Measurements from ENCODE around the gene HCN4.
"Not testable (repeated sequence)": the region's sequence is repeated elsewhere in the genome, so short reads cannot be mapped to it uniquely, and the experiment has no call there.

Gene HCN4

GRCh38 chr15:73324496-73325170 is 44.1 kb downstream of the HCN4 start:
- no peak for DNase-seq (ENCODE audit: low spot score)

GRCh38 chr15:73323956-73324355 is 44.8 kb downstream of the HCN4 start:
- no peak for DNase-seq (ENCODE audit: low spot score)

- no peak for DNase-seq (ENCODE audit: low spot score)
Measured at GRCh38 chr15:73323374-73323955, 45.3 kb downstream of the HCN4 start.

- no peak for DNase-seq (ENCODE audit: low spot score)
Measured at GRCh38 chr15:73322665-73323373, 45.9 kb downstream of the HCN4 start.

GRCh38 chr15:73321496-73322450 is 47.0 kb downstream of the HCN4 start:
- DNase-seq (ENCODE audit: low spot score) = no peak

- DNase-seq (ENCODE audit: low spot score) = no peak
Measured at GRCh38 chr15:73320619-73321180, 48.1 kb downstream of the HCN4 start.

GRCh38 chr15:73319460-73320245 is 49.1 kb downstream of the HCN4 start:
- no peak for DNase-seq (ENCODE audit: low spot score)

GRCh38 chr15:73318463-73319351 is 50.1 kb downstream of the HCN4 start:
- no peak for DNase-seq (ENCODE audit: low spot score)

GRCh38 chr15:73317651-73318462 is 50.9 kb downstream of the HCN4 start:
- peak; percentile 23 for DNase-seq (ENCODE audit: low spot score)

- no peak for DNase-seq (ENCODE audit: low spot score)
Measured at GRCh38 chr15:73313861-73314260, 54.9 kb downstream of the HCN4 start.

- DNase-seq (ENCODE audit: low spot score) = no peak
Measured at GRCh38 chr15:73308305-73308704, 60.5 kb downstream of the HCN4 start.

- peak; percentile 75 for DNase-seq (ENCODE audit: low spot score)
Measured at GRCh38 chr15:73305331-73306211, 63.2 kb downstream of the HCN4 start.

GRCh38 chr15:73303636-73304035 is 65.1 kb downstream of the HCN4 start:
- DNase-seq (ENCODE audit: low spot score) = no peak

GRCh38 chr15:73300286-73300685 is 68.5 kb downstream of the HCN4 start:
- DNase-seq (ENCODE audit: low spot score) = not testable (repeated sequence)

GRCh38 chr15:73298522-73299245 is 70.1 kb downstream of the HCN4 start:
- no peak for DNase-seq (ENCODE audit: low spot score)

GRCh38 chr15:73296609-73297353 is 72.0 kb downstream of the HCN4 start:
- no peak for DNase-seq (ENCODE audit: low spot score)

All from RKO (cell line).